Keratinocyte (primary cell): ENCODE data around the gene NHSL2. TPM values are rescaled to one million over a fixed set of nuclear protein-coding genes. Genes with fewer than 3 reads are reported as not detected.

Source experiments
- DNase-seq: peaks from one replicate; pipeline ENCODE4 v3.0.0-alpha.2; 2011; ENCODE audit warnings: low read depth, missing footprints, low spot score
- FAIRE-seq: peaks from 2 replicates; lab custom pipeline; 2011; peaks lifted over from hg19 to GRCh38; lab: Jason Lieb, UNC
- H2AFZ ChIP-seq: 2 replicates; pipeline ENCODE4 v1.6.0; 2012; ENCODE audit warnings: low read length, control low read depth, inconsistent platforms; ENCODE audit not compliant: control insufficient read depth
- H3K27ac ChIP-seq: 2 replicates; pipeline ENCODE4 v1.5.1; 2011; ENCODE audit warnings: low read length; ENCODE audit not compliant: control insufficient read depth, insufficient read depth
- H3K27me3 ChIP-seq: 3 replicates; pipeline ENCODE4 v1.6.0; 2011; ENCODE audit warnings: low read length; ENCODE audit not compliant: control insufficient read depth, insufficient read depth; ENCODE audit errors: extremely low read depth
- H3K36me3 ChIP-seq, 2 experiments: 2 replicates in 1 of 2; 3 replicates in 1 of 2; pipeline ENCODE4 v1.5.1; 2011; ENCODE audit warnings: low read length in 2 of 2, mild to moderate bottlenecking in 1 of 2; ENCODE audit not compliant: control insufficient read depth in 2 of 2, insufficient read depth in 2 of 2; ENCODE audit errors: extremely low read depth in 1 of 2
- H3K4me1 ChIP-seq: 3 replicates; pipeline ENCODE4 v1.5.1; 2011; ENCODE audit warnings: low read length; ENCODE audit not compliant: control insufficient read depth, insufficient read depth; ENCODE audit errors: extremely low read depth
- H3K4me2 ChIP-seq: 3 replicates; pipeline ENCODE4 v1.6.0; 2011; ENCODE audit warnings: low read depth, low read length; ENCODE audit not compliant: control insufficient read depth, insufficient read depth; ENCODE audit errors: extremely low read depth
- H3K4me3 ChIP-seq, 3 experiments: fragments of 200-600 bp in 1 of 3; sonication (generic) in 1 of 3; 2 replicates in 2 of 3; 3 replicates in 1 of 3; pipeline ENCODE4 v1.5.1; 2011 to 2016; ENCODE audit warnings: low read length in 3 of 3, mild to moderate bottlenecking in 3 of 3, control low read depth in 2 of 3, inconsistent platforms in 1 of 3, low read depth in 1 of 3, mixed read lengths in 1 of 3, mixed run types in 1 of 3, moderate library complexity in 1 of 3; ENCODE audit not compliant: control insufficient read depth in 2 of 3, insufficient read depth in 2 of 3; ENCODE audit errors: extremely low read depth in 1 of 3
- H3K79me2 ChIP-seq: 2 replicates; pipeline ENCODE4 v1.6.0; 2012; ENCODE audit warnings: low read length; ENCODE audit not compliant: control insufficient read depth, insufficient read depth
- H3K9ac ChIP-seq: 3 replicates; pipeline ENCODE4 v1.6.0; 2011; ENCODE audit warnings: low read length; ENCODE audit not compliant: control insufficient read depth, insufficient read depth; ENCODE audit errors: extremely low read depth
- H3K9me1 ChIP-seq: 3 replicates; pipeline ENCODE4 v1.6.0; 2011; ENCODE audit warnings: low read length; ENCODE audit not compliant: control insufficient read depth, insufficient read depth; ENCODE audit errors: extremely low read depth
- H3K9me3 ChIP-seq: 2 replicates; pipeline ENCODE4 v1.5.1; 2012; ENCODE audit warnings: low read depth, low read length; ENCODE audit not compliant: control insufficient read depth
- H4K20me1 ChIP-seq: 3 replicates; pipeline ENCODE4 v1.6.0; 2011; ENCODE audit warnings: low read length; ENCODE audit not compliant: control insufficient read depth, insufficient read depth; ENCODE audit errors: extremely low read depth
- CTCF ChIP-seq, 3 experiments: IDR thresholded peaks in 1 of 3; conservative IDR thresholded peaks in 1 of 3; optimal IDR thresholded peaks in 1 of 3; 2 replicates in 2 of 3; 3 replicates in 1 of 3; pipeline versions ENCODE3 to v1.5.1; 2011; ENCODE audit warnings: low read length in 3 of 3, mild to moderate bottlenecking in 3 of 3, moderate library complexity in 2 of 3, control low read depth in 1 of 3, inconsistent platforms in 1 of 3; ENCODE audit not compliant: insufficient read depth in 2 of 3; ENCODE audit errors: extremely low read depth in 1 of 3
- EZH2 ChIP-seq: IDR thresholded peaks from one replicate; pipeline ENCODE4 v1.6.1; 2012; ENCODE audit warnings: inconsistent platforms, mild to moderate bottlenecking, low read length, moderate library complexity
- dilution Hi-C: fragments of 300-500 bp; cut with MboI; formaldehyde crosslinking; loops from one replicate; pipeline ENCODE4 v1.7.0; 2020; ENCODE audit warnings: low sequenced_read_pairs; ENCODE audit not compliant: extremely low pct_ligation_motif_present
- polyA plus RNA-seq, 5 experiments: library from polyadenylated mRNA; depleted of rRNA in 3 of 5; stranded (reverse) in 3 of 5; stranded (forward) in 1 of 5; unstranded in 1 of 5; fragments of >200 nt; gene quantifications; 1 replicate in 1 of 5; 2 replicates in 3 of 5; 3 replicates in 1 of 5; pipeline versions ENCODE4 v1.2.1 to v1.2.3, GENCODE V29; 2011 to 2012; ENCODE audit warnings: missing spikeins in 2 of 5, low read depth in 1 of 5, low replicate concordance in 1 of 5

NHSL2 gene
- polyA plus RNA-seq, 1 donor (not counting 4 experiments of a cell fraction or from before 2014, with no cell fraction given): 0.04 TPM

- TF ChIP-seq EZH2 (no peak), CTCF (optimal IDR thresholded peaks at IDR 0.05 in 1 of 3, IDR thresholded peaks at IDR 0.05 in 1 of 3, conservative IDR thresholded peaks at IDR 0.05 in 1 of 3; ENCODE audit: extremely low read depth in 1 of 3, insufficient read depth in 2 of 3, low read length in 3 of 3) (no peak)
- DNase-seq (no peak), FAIRE-seq (no peak)
- H3K27ac ChIP-seq: no peak overlapping the region
- H3K79me2 ChIP-seq: no peaks in the 10 kb centered on the region
- dilution Hi-C loops: no loop called here
- no peaks in the 10 kb centered on the region for H3K4me1 ChIP-seq
- no peak overlapping the region for H3K9ac ChIP-seq
- no peaks in the 10 kb centered on the region for H3K36me3 ChIP-seq
- no peaks in the 10 kb centered on the region for H3K9me1 ChIP-seq
- H3K4me2 ChIP-seq: no peak overlapping the region
- H3K27me3 ChIP-seq: peaks cover 33% of the 10 kb centered on the region
- no peak overlapping the region for H2AFZ ChIP-seq
- no peaks in the 10 kb centered on the region for H3K9me3 ChIP-seq
- no peaks in the 10 kb centered on the region for H4K20me1 ChIP-seq
- no peak overlapping the region for H3K4me3 ChIP-seq
Observed at GRCh38 chrX:72053508-72053907, 142.9 kb downstream of the NHSL2 start.

GRCh38 chrX:72054779-72055489, 144.3 kb downstream of the NHSL2 start:
- dilution Hi-C loops: no loop called here
- no peak for DNase-seq
- Histone ChIP-seq H3K27me3 (peaks cover 41% of the 10 kb centered on the region), H3K9me3 (no peaks in the 10 kb centered on the region), H2AFZ (no peak overlapping the region), H3K4me1 (no peaks in the 10 kb centered on the region), H3K9ac (no peak overlapping the region), H3K4me2 (no peak overlapping the region), H3K4me3 (no peak overlapping the region), H3K27ac (no peak overlapping the region), H3K9me1 (no peaks in the 10 kb centered on the region), H4K20me1 (no peaks in the 10 kb centered on the region), H3K36me3 (no peaks in the 10 kb centered on the region), H3K79me2 (no peaks in the 10 kb centered on the region)
- TF ChIP-seq CTCF (optimal IDR thresholded peaks at IDR 0.05 in 1 of 3, IDR thresholded peaks at IDR 0.05 in 1 of 3, conservative IDR thresholded peaks at IDR 0.05 in 1 of 3; ENCODE audit: extremely low read depth in 1 of 3, insufficient read depth in 2 of 3, low read length in 3 of 3): no peak
- TF ChIP-seq EZH2: no peak
- no peak for FAIRE-seq
